DLD1 (cell line): Measurements from ENCODE around the gene YWHAB.

Source experiments
- in situ Hi-C: cut with HindIII; loops from 2 replicates; pipeline ENCODE4 v1.10.0; 2017; ENCODE audit warnings: low sequenced_read_pairs

The YWHAB gene

GRCh38 chr20:44911264-44911921, 25.9 kb downstream of the YWHAB start:
- in situ Hi-C loops: no loop called here

DNA sequence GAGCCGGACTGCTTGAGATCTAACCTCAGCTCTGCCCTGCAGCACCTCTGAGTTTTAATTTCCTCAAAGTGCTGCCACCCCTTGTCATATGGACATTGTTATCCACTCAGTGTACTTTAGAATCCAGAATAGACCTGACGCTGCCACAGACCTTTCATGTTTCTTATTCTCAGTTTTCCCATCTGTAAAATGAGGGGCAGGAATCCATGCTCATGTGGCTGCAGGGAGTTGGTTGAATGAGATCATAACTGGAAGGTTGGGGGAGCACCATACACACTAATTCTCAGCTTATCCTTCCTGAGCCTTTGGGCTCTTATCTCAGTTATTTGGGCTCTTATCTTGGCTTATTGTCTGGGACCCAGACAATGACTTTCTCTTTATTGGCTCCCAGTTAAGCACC, 26.7 kb downstream of the YWHAB start:
- in situ Hi-C loops: no loop called here

DNA sequence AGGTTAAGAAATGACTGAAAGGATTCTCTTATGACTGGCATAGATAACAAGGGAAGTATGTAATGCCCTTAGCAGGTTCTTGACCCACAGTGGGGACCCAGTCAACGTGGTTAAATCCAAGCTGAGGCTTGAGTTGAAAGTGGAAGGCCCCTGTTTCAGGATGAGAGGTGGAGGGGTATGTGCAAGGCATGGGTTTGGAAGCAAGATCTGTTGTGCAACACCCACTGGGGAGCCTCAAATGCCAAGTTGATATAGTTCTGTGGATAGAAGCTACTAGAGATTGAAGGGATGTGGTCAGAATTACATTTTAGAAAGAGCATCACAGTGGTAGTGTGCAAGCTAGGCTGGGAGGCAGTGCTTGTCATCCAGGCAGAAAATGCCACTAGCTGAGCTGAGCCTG, 29.4 kb downstream of the YWHAB start:
- in situ Hi-C loops: no loop called here

DNA sequence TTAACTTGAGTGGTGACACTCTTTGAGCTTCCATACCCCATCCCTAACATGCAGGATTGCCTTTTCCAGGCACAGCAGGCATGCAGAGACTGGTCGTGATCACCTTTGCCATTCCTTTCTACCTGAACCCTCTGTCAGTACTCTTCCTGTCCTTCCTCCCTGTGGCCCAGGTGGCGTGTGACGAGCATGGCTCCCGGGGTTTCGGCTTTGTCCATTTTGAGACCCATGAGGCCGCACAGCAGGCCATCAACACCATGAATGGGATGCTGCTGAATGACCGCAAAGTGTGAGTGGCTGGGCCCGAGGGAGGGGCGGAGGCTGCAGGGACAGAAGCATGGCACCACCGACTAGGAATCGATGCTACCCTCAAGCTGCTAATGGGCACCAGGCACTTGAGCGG, 31.1 kb downstream of the YWHAB start:
- in situ Hi-C loops: no loop called here

DNA sequence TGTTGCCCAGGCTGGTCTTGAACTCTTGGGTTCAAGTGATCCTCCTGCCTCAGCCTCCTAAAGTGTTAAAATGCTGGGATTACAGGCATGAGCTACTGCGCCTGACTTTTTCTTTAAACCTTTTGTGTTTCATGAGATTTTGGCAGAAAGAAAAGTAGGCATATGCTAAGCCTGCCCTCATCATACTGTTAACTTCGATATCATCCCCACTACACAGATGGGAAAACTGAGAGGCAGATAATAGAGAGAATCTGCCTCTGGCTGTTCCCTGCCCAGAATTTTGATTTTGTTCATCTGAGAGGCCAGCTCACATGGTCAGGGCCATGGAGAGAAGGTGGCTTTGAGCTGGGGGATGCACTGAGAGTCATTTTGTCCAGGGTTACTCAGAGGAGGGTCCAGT, 31.9 kb downstream of the YWHAB start:
- in situ Hi-C loops: no loop called here

DNA sequence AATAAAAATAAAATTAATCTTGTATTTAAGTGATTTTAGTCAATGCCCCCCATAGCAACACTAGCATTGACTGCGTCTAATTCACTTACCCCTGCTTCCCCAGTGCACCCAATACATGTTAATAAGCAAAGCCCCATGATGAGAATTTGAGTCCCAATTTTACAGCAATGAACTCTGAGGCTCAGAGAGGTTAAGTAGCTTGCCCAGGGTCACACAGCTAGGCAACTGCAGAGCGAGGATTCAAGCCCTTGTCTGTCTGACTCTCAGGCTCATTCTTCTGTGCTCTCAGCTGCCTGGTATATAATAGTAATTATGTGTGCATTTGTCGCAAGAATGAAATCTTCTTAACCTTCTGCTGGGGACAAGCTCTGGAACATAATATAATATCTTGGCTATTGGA, 32.8 kb downstream of the YWHAB start:
- in situ Hi-C loops: no loop called here

DNA sequence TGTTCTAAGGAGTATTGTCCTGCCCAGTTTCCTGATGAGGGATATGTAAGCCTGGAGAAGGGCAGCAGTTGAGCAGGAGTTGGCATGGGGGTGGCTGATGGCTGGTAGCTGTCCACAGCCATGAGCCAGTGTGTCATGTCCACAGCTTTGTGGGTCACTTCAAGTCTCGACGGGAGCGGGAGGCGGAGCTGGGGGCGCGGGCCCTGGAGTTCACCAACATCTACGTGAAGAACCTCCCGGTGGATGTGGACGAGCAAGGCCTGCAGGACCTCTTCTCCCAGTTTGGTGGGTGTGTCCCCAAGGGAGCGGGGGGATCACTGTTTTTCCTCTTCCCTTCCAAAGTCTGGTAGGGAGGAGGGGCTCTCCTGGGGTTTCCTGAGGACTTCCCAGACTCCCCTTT, 33.3 kb downstream of the YWHAB start:
- in situ Hi-C loops: no loop called here

GRCh38 chr20:44921447-44921846, 35.9 kb downstream of the YWHAB start:
- in situ Hi-C loops: no loop called here

GRCh38 chr20:44924541-44924940, 39.0 kb downstream of the YWHAB start:
- in situ Hi-C loops: no loop called here

DNA sequence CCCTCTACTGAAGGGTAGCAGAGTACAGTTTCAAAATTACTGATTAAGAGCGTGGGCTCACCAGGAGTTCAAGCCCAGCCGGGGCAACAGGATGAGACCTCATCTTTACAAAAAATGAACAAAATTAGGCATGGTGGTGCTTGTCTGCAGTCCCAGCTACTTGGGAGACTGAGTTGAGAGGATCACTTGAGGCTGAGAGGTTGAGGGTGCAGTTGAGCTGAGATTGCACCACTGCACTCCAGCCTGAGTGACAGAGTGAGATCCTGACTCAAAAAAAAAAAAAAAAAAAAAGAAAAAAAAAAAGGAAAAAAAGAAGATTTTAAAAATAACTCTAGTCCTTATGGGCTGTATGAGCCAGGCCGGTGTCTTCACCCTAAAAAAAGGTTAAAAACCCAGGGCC, 43.1 kb downstream of the YWHAB start:
- in situ Hi-C loops: no loop called here

GRCh38 chr20:44930517-44931168, 45.1 kb downstream of the YWHAB start:
- in situ Hi-C loops: no loop called here

DNA sequence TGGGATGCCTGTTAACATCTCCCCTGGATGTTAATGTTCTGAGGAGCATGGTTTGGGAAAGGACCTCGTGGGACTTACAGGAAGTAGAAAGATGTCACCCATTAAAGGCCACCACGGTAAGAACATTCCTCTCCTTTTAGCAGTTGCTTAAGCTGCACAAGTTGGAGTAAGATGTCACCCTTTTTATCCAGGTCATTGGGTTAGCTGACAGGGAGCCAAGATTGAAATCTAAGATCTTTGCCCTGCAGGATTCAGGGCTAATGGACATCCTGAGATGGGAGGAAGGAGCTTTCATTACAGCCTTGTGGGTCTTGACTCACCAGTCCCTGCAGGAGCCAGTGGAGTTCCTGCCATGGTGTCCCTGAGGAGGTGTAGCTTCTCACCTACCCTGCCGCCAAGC, 46.4 kb downstream of the YWHAB start:
- in situ Hi-C loops: no loop called here

- in situ Hi-C loops: no loop called here
Observed at GRCh38 chr20:44932916-44933315, 47.4 kb downstream of the YWHAB start.

DNA sequence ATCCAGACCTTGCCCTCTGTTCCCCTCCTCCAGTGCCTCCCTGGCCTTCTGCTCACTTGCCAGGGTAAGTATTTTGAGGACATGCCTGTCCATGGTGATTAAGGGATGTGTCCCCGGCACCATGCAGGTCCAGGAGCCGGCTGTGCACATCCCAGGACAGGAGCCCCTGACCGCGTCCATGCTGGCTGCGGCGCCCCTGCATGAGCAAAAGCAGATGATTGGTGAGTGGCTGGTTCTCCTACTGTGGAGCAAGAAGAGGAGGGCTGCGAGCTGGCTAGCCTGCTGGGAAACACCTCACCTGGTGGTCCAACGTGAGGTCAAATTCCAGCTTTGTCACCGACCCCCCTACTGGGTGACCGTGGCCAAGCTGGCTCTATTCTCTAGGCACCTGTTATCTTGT, 51.0 kb downstream of the YWHAB start:
- in situ Hi-C loops: no loop called here

GRCh38 chr20:44938637-44939036, 53.1 kb downstream of the YWHAB start:
- in situ Hi-C loops: no loop called here

GRCh38 chr20:44941120-44941691, 55.7 kb downstream of the YWHAB start:
- in situ Hi-C loops: no loop called here

GRCh38 chr20:44942264-44942973, 56.9 kb downstream of the YWHAB start:
- in situ Hi-C loops: no loop called here

DNA sequence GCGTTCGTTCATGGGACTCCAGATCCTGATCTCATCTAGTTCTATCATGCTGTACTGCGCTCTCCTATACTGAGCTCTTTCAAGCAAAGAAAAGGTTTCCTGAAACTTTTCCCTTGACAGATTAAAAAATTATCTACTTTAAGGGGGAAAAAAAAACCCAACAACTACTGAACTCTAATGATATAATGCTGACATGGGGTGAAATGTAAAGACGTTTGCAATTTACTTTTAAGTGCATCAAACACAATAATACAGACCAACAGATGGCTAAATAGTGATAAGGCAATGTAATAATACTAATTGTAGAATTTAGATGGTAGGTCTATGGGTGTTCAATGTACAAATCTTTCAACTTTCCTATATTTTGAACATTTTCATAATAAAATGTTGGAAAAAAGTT, 58.3 kb downstream of the YWHAB start:
- in situ Hi-C loops: no loop called here

- in situ Hi-C loops: no loop called here
Observed at GRCh38 chr20:44945261-44945660, 59.8 kb downstream of the YWHAB start.

- in situ Hi-C loops: no loop called here
Observed at GRCh38 chr20:44946271-44946852, 60.9 kb downstream of the YWHAB start.

DNA sequence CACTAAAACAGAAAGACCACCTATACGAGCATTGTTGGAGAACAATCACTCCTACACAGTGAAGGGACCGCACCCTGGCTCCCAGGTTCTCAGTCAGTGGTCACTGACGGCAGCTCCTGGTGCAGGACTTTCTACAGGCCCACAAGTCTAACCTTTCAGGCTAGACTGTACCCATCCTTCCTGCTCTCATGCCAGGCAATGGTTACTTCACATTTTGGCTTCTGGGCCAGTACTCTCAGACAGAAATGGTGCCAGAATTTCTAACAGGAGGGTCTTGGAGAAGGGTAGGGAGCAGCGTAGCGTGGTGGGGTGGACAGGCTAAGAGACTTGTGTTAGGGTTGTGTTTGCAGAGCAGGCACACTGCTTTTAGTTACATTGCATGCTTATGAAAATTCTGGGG, 62.6 kb downstream of the YWHAB start:
- in situ Hi-C loops: no loop called here

DNA sequence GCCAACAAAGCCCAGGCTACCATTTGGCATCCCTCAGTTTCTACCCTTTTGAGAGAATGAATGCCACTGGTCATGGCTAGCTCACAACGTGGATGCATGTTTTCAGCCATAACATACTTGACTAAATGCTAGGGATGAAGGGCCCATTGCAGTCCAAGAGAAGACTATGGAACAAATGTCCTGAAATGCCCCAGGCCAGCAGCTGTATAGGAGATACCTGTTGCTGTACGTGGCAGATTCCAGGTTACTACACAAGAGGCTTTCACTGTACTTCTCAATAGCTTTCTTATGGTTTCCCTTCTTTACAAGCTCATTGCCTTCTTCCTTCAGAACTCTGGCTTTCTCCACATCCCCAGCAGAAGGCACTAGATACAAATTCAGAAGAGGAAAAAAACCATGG, 63.0 kb downstream of the YWHAB start:
- in situ Hi-C loops: no loop called here
